ENCODE measurements around the gene PRAC2. TPM values are rescaled to one million over a fixed set of nuclear protein-coding genes. Genes with fewer than 3 reads are reported as not detected.

Gene PRAC2
- not detected in 2 replicates for total RNA-seq

DNA sequence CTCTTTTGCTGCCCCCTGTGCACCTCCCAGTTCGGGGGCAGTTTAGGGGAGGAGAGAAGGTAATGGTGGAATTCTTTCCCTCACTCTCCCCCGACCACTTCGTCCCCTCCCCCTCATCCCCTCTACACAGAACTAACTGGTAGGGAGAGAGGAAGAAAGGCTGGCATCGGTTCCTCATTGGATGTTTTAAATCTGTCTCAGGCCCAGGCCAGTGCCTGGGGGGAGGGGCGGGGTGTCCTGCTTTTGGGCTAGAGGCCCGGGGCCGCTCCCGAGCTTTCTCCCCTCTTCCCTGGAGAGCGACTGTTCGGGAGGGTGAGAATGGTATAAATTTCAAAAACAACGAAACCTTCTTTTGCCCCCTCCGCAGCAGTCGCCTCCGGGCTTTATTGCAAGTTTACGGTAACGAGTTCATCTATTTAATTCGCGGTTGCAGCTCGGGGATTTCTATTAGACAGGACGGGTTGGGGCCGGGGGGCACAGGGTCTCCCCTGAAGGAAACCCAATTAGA is at the start of gene PRAC2:
Gene PRAC2, plus strand, starts transcription at position 271 of the 508 bp plus-strand sequence. CDS start 1,226 bp downstream, outside the sequence.

DNA sequence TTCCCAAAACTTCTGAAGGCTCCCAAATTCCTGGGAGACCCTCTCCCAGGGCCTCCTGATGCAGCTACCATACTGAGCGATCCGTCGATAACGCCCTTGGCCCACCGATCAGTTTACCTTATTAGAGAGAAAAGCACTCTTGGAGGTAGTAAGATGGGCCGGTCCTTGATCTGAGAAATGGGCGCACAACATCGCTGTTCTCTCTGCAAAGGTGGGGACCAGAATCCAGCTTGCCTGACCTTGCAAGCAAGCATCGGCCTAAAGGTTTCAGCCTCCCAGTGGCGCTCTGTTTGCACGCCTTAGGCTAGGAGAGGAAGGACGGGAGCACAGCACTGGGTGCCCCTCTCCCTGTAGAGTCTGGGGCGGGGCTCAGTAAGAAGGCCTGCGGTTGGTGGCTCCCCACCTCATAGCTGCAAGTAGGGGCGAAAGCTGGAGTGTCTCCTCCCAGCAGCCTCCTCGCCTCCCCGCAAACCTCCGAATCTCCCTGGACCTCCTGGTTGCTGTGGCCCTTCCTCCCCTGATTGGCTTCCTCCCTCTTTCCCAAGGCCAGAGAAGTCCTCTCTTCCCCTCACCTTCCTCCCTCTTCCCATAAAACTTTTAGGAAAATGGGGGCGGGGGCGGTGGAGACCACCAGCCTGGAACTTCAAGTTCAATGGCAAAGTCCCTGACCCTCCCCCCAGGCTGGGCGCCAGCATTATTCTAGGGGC is 631 bp upstream of the PRAC2 start, which contains the start of gene PRAC1:
Gene PRAC1, minus strand, starts transcription at position 318 of the 707 bp plus-strand sequence. Its CDS starts 126 bp downstream, at position 192.

DNA sequence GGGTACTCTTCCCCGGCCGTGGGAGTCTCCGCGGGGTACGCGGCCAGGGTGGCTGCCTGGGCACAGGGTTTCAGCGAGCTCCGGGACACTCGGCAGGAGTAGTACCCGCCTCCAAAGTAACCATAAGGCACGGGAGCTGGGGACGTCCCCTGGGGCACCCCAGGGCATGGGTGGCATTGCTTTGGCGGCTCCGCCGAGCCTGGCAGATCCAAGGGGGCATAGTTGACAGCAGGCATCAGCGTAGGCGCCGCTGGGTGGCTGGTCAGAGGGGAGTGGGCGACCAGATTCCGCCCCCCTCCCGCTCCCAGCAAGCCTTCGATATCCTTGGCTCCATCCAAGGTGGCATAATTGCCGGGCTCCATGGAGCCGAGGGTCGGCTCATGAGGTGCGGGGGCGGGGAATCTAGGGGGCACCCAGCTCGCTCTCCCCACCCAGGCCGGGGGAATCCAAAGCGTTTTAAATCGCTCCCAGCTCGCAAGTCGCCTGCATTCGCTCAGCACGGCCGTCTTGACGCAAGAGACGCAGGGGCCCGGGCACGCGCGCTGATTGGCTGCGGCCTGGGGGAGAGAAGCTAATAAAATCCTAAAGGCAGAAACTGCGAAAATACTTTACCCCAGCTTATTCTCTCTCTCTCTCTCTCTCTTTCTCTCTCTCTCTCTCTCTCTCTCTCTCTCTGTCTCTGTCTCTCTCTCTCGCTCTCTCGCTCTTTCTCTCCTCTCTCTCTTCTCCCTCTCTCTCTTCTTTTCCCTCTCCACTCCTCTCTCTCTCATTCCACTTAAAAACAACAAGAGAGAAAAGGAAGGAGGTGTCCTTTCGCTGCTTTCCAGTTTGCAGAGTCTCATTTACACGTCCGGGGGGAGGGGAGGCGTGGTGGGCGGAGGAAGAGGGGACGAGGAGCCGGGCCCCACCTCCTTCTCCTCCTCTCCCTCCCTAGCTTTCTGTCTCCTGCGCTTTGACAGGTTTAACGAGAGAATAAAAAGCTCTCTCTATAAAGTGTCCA is 5.5 kb downstream of the PRAC2 start, which contains the start of gene HOXB13:
Gene HOXB13, minus strand, starts transcription at position 519 of the 1,000 bp plus-strand sequence. Its CDS starts 157 bp downstream, at position 362.

Other genes with a start within 250 kb of the PRAC2 start
- gene HOXB1, start 192.2 kb upstream of the PRAC2 start, total RNA-seq = not detected in 2 replicates
- 2.1 and 6.9 TPM in 2 replicates for gene HOXB2, start 178.1 kb upstream of the PRAC2 start, total RNA-seq
- not detected in 2 replicates for gene HOXB4, start 144.8 kb upstream of the PRAC2 start, total RNA-seq
- under 0.01 and 0.36 TPM in 2 replicates for gene HOXB3, start 132.9 kb upstream of the PRAC2 start, total RNA-seq
- not detected in 2 replicates for gene HOXB5, start 129.4 kb upstream of the PRAC2 start, total RNA-seq
- gene HOXB6, start 118.2 kb upstream of the PRAC2 start, total RNA-seq = not detected in 2 replicates
- gene HOXB7, start 112.2 kb upstream of the PRAC2 start, total RNA-seq = not detected in 2 replicates
- gene HOXB8, start 107.9 kb upstream of the PRAC2 start, total RNA-seq = not detected in 2 replicates
- not detected in 2 replicates for gene HOXB9, start 96.8 kb upstream of the PRAC2 start, total RNA-seq
- not detected in 2 replicates for gene PRAC1, start 667 bp upstream of the PRAC2 start, total RNA-seq
- not detected in 2 replicates for gene HOXB13, start 5.6 kb downstream of the PRAC2 start, total RNA-seq
- gene TTLL6, start 94.0 kb downstream of the PRAC2 start, total RNA-seq = 0.16 TPM in 1 of 2 replicates, not detected in the other
- gene CALCOCO2, start 107.8 kb downstream of the PRAC2 start, total RNA-seq = 36.0 and 67.0 TPM in 2 replicates
- gene ATP5MC1, start 169.6 kb downstream of the PRAC2 start, total RNA-seq = 101 and 105 TPM in 2 replicates
- 72.6 and 78.7 TPM in 2 replicates for gene UBE2Z, start 185.2 kb downstream of the PRAC2 start, total RNA-seq
- gene SNF8, start 221.7 kb downstream of the PRAC2 start, total RNA-seq = 123 and 145 TPM in 2 replicates
- gene GIP, start 245.4 kb downstream of the PRAC2 start, total RNA-seq = not detected in 2 replicates